Naive B cell (primary cell): ENCODE results near the gene EHBP1L1. TPM values are rescaled to one million over a fixed set of nuclear protein-coding genes. Genes with fewer than 3 reads are reported as not detected.
A peak's percentile ranks its signal among the peaks of the same experiment; 100 is the strongest.

Experiments
- ATAC-seq, 2 donors: fragments of 150-1000 bp; cut with Tn5 transposase; 2 replicates each; pipeline ENCODE4 v1.10.0; 2021; ENCODE audit warnings: low read depth in 2 of 2, mild to moderate bottlenecking in 2 of 2, moderate library complexity in 2 of 2
- DNase-seq: peaks from one replicate; pipeline ENCODE4 v3.0.0; 2022
- H3K27ac Mint-ChIP-seq, 6 donors: one replicate each; pipeline ENCODE4 v1.8.0; 2020 to 2022; ENCODE audit warnings: mild to moderate bottlenecking in 6 of 6, mixed read lengths in 6 of 6, moderate library complexity in 5 of 6, inconsistent platforms in 2 of 6
- H3K27me3 Mint-ChIP-seq, 3 donors: one replicate each; pipeline ENCODE4 v1.8.0; 2021 to 2022; ENCODE audit warnings: mixed read lengths in 3 of 3, mild to moderate bottlenecking in 1 of 3
- H3K36me3 Mint-ChIP-seq, 2 donors: one replicate each; pipeline ENCODE4 v1.8.0; 2020 to 2022; ENCODE audit warnings: mixed read lengths in 2 of 2, inconsistent platforms in 1 of 2, mild to moderate bottlenecking in 1 of 2
- H3K4me1 Mint-ChIP-seq, 3 donors: one replicate each; pipeline ENCODE4 v1.8.0; 2020 to 2022; ENCODE audit warnings: mixed read lengths in 3 of 3, inconsistent platforms in 1 of 3, mild to moderate bottlenecking in 1 of 3, moderate library complexity in 1 of 3
- H3K4me3 Mint-ChIP-seq, 8 donors: one replicate each; pipeline ENCODE4 v1.8.0; 2020 to 2022; ENCODE audit warnings: mild to moderate bottlenecking in 8 of 8, mixed read lengths in 8 of 8, moderate library complexity in 8 of 8, inconsistent platforms in 2 of 8
- H3K9me3 Mint-ChIP-seq, 7 donors: one replicate each; pipeline ENCODE4 v1.8.0; 2020 to 2022; ENCODE audit warnings: mixed read lengths in 7 of 7, mild to moderate bottlenecking in 5 of 7, inconsistent platforms in 2 of 7, moderate library complexity in 1 of 7
- polyA plus RNA-seq, 6 donors: library from polyadenylated mRNA; unstranded; fragments of 300-500 nt; fragmentation: Illumina TruSeq; gene quantifications; one replicate each; pipeline ENCODE4 v1.2.3, GENCODE V29; 2021; ENCODE audit warnings: low read depth in 6 of 6

Gene EHBP1L1
- polyA plus RNA-seq, 6 donors from 2014 or later: 5.5 to 18.3 (median 11.6) TPM

DNA sequence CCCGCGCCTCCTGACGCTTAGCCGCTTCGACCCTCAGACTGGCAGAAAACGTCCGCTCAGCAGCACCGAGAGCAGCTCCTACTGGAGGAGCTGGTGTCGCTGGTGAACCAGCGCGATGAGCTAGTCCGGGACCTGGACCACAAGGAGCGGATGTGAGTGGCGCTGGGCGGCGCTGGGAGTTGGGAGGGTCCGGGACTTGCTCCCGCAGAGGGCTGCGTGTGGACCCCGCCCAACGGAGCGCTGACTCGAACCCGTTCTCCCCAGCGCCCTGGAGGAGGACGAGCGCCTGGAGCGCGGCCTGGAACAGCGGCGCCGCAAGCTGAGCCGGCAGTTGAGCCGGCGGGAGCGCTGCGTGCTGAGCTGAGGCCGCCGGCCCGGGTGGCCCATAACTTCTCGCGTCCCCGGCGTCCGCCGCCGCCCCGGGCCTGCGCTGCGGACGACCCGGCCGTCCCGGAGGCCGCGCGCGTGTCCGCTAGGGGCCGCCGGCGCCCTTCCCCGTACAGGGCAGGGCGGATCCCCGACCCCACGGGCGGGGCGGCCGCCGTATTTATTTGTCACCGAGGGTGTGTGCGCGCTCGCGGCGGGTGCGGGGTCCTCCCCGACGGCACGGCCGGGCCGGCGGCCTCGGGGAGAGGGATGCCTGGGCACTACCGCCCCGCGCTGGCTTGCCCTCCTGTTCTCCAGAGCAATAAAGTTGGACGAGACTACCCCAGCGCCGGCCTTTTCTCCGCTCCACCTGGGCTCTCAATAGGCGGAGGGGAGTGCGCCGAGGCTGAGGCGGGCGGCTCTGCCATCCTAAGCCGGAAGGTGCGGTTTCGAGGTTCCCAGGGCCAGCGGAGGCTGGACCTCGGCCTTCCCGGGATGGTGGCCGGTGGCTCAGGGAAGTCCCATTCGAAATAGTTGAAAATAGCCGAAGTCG, 16.3 kb downstream of the EHBP1L1 start:
- H3K36me3 Mint-ChIP-seq: no peaks in the 10 kb centered on the region
- ATAC-seq: no peak
- H3K27me3 Mint-ChIP-seq: no peaks in the 10 kb centered on the region
- H3K4me3 Mint-ChIP-seq: peak overlapping the region in 1 of 8 donors; percentile 47
- peaks cover 30 to 36% (median 31%) of the 10 kb centered on the region in 3 donors for H3K4me1 Mint-ChIP-seq
- no peaks in the 10 kb centered on the region for H3K9me3 Mint-ChIP-seq
- no peak for DNase-seq
- H3K27ac Mint-ChIP-seq: no peak overlapping the region

DNA sequence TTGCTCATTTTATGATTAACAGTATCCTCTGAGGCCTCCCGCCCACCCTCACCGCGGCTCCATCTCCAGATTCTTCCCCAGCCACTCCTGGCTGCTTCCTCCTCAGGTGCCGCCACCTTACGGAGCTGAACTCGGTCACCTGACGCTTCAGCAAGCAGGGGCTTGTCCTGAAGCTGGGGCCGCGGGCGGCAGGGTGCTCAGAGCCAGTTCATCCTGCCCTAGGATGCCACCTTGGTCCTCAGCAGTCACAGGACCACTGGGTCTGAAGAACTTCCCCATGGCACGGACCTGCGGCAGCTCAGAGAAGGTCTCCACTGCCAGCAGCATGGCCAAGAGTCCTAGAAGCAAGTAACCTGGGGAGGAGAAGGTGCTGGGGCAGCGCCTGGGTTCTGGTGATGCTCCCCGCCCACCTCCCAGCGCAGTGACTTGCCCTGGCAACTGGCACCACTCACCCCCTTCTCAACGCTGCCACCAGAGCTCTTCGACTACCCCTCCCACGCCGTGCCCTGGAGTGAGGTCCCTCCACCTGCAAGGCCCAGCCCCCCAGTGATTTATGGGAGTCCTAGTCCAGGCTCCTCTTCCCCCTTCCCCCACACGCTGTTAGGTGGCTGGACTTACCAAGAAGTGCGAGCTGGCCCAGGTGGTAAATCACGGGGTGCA, 17.1 kb downstream of the EHBP1L1 start:
- no peaks in the 10 kb centered on the region for H3K9me3 Mint-ChIP-seq
- no peak for DNase-seq
- ATAC-seq: no peak
- peaks cover 22 to 28% (median 25%) of the 10 kb centered on the region in 3 donors for H3K4me1 Mint-ChIP-seq
- no peak overlapping the region for H3K4me3 Mint-ChIP-seq
- H3K36me3 Mint-ChIP-seq: no peaks in the 10 kb centered on the region
- no peak overlapping the region for H3K27ac Mint-ChIP-seq
- H3K27me3 Mint-ChIP-seq: no peaks in the 10 kb centered on the region

DNA sequence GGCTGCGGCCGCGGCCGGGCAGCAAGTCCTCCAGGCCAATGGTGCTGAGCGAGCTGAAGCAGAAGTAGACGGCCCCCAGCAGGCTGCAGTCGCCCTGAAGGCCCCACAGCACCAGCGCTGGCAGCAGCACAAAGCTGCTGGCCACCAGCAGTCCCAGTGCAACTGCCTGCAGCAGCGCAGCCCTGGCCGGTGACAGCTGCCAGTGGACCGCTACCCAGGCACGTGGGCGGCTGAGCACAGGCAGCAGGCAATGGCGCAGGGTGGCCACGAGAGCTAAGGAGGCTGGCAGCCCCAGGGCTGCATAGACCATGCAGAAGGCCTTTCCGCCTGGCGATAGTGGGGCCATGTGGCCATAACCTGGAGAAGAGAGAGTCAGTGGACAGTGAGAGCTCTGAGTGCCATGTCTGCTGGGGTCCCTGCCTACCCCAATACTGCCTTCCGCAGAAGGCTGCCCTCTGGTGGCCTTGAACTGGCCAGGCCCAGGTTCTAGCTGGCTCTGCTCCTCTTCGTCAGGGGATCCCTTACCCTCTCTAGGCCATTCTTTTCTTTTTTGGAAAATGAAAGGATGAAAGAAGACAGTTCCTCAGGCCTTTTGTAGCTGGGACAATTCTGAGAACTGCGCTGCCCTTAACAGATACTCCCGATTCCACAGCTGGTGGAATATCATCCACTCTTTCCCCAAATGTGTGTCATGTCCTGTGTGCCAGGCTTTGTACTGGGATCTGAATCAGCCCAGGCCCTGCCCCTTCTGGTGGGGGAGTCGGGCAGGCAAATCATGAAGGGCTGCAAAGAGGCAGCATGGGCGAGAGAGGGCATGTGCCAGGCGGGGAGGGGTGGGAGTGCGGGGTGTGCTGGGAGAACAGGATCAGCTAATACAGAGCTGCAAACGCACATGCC, 17.9 kb downstream of the EHBP1L1 start:
- H3K27ac Mint-ChIP-seq: peak overlapping the region in 1 of 6 donors; percentile 6
- DNase-seq: peak; percentile 35
- H3K4me1 Mint-ChIP-seq: peaks cover 15 to 20% (median 17%) of the 10 kb centered on the region in 3 donors
- peak; percentile 57 to 65 for ATAC-seq
- H3K9me3 Mint-ChIP-seq: no peaks in the 10 kb centered on the region
- H3K36me3 Mint-ChIP-seq: no peaks in the 10 kb centered on the region
- H3K27me3 Mint-ChIP-seq: no peaks in the 10 kb centered on the region
- no peak overlapping the region for H3K4me3 Mint-ChIP-seq

DNA sequence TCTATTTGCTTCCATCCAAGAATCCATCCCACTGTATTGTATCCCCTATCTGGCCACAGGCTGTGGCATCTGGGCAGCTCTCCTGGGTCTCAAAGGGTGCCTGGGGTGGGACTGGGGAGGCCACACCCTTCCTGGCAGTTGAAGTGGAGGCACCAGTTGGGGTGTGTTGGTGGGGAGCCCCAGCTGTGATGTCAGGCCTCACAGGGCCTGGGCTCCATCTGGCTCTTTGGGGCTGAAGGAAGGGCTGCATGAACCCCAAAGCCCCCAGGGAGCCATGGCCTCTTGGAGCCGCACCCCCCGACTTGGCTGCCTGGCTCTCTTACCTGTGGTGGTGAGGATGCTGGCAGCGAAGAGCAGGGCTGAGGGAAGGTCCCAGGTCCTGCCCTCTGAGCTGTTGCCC, 19.3 kb downstream of the EHBP1L1 start:
- no peaks in the 10 kb centered on the region for H3K27me3 Mint-ChIP-seq
- H3K36me3 Mint-ChIP-seq: no peaks in the 10 kb centered on the region
- no peak for ATAC-seq
- H3K27ac Mint-ChIP-seq: peak overlapping the region in 2 of 6 donors; percentile 22 to 24
- H3K4me3 Mint-ChIP-seq: peak overlapping the region in 1 of 8 donors; percentile 48
- H3K4me1 Mint-ChIP-seq: peaks cover 6 to 10% (median 9%) of the 10 kb centered on the region in 3 donors
- no peaks in the 10 kb centered on the region for H3K9me3 Mint-ChIP-seq
- no peak for DNase-seq

GRCh38 chr11:65595543-65596281, 19.9 kb downstream of the EHBP1L1 start, which contains the start of gene KCNK7:
TSS of gene KCNK7 (minus strand) at chr11:65595800. CDS start at chr11:65595772, 28 bp downstream.
- ATAC-seq: no peak
- peak within 1 kb of the TSS in 1 of 8 donors; percentile 48 for H3K4me3 Mint-ChIP-seq
- H3K4me1 Mint-ChIP-seq: peaks cover 7 to 9% (median 9%) of the 10 kb centered on the region in 3 donors
- H3K9me3 Mint-ChIP-seq: no peaks in the 10 kb centered on the region
- no peaks in the 10 kb centered on the region for H3K27me3 Mint-ChIP-seq
- DNase-seq: no peak
- no peaks in the 10 kb centered on the region for H3K36me3 Mint-ChIP-seq
- H3K27ac Mint-ChIP-seq: peak within 1 kb of the TSS in 5 of 6 donors; percentile 22 to 57 (median 30)

DNA sequence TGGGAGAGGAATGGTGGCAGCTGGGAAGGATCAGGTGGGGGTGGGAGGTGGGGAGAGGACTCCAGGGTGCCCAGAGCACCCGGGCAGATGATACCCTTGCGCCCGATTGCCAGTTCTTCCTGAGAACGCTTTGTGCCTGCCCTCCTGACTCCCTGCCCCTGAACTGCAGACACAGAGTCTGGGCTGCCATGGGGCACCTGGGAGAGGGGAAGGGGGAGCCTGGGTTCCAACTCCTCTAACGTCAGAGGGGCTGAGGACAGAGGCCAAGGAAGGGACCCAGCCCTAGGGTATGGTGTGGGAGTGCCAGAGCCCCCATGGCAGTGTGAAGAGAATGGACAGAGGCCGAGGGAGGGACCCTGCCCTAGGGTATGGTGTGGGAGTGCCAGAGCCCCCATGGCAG, 20.7 kb downstream of the EHBP1L1 start:
- H3K4me1 Mint-ChIP-seq: peaks cover 9 to 12% (median 12%) of the 10 kb centered on the region in 3 donors
- no peak for ATAC-seq
- H3K27me3 Mint-ChIP-seq: no peaks in the 10 kb centered on the region
- H3K27ac Mint-ChIP-seq: peak overlapping the region in 1 of 6 donors; percentile 30
- H3K4me3 Mint-ChIP-seq: no peak overlapping the region
- no peaks in the 10 kb centered on the region for H3K36me3 Mint-ChIP-seq
- no peaks in the 10 kb centered on the region for H3K9me3 Mint-ChIP-seq
- no peak for DNase-seq

GRCh38 chr11:65598258-65598699, 22.4 kb downstream of the EHBP1L1 start:
- ATAC-seq: no peak
- Mint-ChIP-seq H3K9me3 (no peaks in the 10 kb centered on the region), H3K4me3 (no peak overlapping the region), H3K27ac (peak overlapping the region in 1 of 6 donors; percentile 29), H3K27me3 (no peaks in the 10 kb centered on the region), H3K4me1 (peaks cover 18 to 24% (median 21%) of the 10 kb centered on the region in 3 donors), H3K36me3 (peaks cover 0 to 3% of the 10 kb centered on the region in 2 donors)
- DNase-seq: no peak

DNA sequence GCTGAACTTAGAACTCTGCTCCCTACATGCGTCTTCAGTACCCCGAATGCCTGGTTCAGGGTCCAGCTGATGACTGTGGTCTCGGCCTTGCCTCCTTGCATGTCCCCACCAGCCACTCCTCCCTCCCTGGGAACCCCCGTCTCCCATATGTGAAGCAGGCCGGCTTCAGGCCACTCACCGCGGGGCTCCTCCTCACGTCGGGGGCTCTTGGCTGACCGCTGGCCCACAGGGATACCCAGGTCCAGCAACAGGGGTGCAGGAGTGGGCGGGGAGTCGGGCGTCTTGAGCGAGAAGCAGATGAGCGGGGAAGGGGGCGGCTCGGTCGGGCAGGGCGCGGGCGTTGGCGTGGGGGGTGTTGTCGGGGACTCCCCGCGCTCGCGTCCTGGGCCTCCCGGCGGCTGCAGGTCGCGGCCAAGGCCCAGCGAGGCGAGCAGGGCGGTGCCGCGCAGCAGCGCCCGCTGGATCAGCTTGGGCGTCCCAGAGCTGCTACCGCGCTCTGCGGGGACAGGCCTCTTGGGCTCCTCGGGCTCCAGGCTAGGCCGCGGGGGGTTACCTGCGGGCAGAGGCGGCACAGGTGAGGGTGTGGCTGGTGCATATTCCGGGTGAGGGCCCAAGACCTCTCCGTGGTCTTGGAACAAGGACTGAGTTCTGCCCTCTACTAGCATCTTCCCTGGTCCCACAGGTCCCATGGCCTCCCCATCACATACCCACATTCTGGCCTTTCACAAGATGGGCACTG, 23.5 kb downstream of the EHBP1L1 start:
- peaks cover 23 to 31% (median 29%) of the 10 kb centered on the region in 3 donors for H3K4me1 Mint-ChIP-seq
- H3K9me3 Mint-ChIP-seq: no peaks in the 10 kb centered on the region
- peaks cover 0 to 9% of the 10 kb centered on the region in 2 donors for H3K36me3 Mint-ChIP-seq
- H3K27me3 Mint-ChIP-seq: no peaks in the 10 kb centered on the region
- no peak for DNase-seq
- no peak overlapping the region for H3K4me3 Mint-ChIP-seq
- ATAC-seq: no peak
- no peak overlapping the region for H3K27ac Mint-ChIP-seq

GRCh38 chr11:65599955-65600246, 24.0 kb downstream of the EHBP1L1 start:
- Mint-ChIP-seq H3K9me3 (no peaks in the 10 kb centered on the region), H3K36me3 (peaks cover 0 to 9% of the 10 kb centered on the region in 2 donors), H3K27ac (no peak overlapping the region), H3K4me3 (no peak overlapping the region), H3K4me1 (peaks cover 22 to 28% (median 28%) of the 10 kb centered on the region in 3 donors), H3K27me3 (no peaks in the 10 kb centered on the region)
- DNase-seq (no peak), ATAC-seq (no peak)

DNA sequence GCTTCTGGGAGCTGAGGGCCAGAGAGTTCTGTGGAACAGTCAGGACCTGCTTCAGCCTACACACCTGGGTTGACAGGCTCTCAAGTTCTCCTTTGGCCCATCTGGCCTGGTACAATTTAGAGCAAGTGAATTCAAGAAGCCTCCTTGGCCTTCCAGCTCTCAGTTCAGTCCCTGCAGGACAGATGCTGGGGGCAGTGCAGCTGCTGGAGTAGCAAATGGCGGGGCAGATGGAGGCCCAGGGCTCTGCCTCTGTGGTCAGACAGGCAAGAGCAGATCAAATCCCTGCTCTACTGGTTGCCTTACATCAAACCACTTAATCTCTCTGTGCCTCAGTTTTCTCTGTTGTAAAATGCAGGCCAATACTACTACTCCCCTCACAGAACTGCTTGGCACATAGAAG, 28.4 kb downstream of the EHBP1L1 start:
- peaks cover 18 to 34% (median 29%) of the 10 kb centered on the region in 3 donors for H3K4me1 Mint-ChIP-seq
- no peak for ATAC-seq
- H3K36me3 Mint-ChIP-seq: peaks cover 0 to 9% of the 10 kb centered on the region in 2 donors
- H3K27me3 Mint-ChIP-seq: no peaks in the 10 kb centered on the region
- no peaks in the 10 kb centered on the region for H3K9me3 Mint-ChIP-seq
- peak overlapping the region in 4 of 6 donors; percentile 7 to 78 (median 60) for H3K27ac Mint-ChIP-seq
- DNase-seq: no peak
- peak overlapping the region in 1 of 8 donors; percentile 15 for H3K4me3 Mint-ChIP-seq

DNA sequence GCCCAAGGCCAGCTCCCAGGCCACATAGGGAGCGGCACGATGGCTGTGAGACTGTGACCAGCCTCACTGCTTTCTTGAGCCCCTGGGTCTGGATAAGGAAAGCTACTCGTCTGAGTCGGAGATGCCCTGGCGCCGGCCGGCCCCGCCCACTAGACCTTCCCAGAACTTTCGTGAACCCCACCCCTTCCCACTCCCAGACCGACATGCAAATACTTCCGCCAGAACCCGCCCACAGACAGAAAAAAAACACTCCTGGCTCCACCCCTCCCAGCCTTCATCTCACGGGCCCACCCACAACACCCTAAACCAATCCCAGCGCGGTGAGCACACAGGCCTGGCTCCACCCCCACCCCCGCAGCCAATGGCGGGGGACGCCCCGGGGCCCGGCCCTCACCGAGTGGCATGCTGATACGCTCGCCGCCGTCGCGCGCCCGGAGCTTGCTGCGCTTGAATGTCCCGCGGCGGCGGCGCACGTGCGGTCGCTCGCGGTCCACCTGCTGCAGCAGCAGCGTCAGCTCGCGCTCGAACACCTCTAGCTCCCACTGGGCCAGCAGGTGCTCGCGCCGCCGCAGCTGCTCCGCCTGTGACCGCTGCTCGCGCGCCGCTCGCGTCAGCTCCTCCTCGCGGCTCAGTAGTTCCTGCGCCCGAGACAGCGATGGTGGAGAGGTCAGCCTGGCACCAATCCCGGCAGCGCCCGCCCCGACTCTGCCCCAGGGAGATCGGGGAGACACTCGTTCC, 31.2 kb downstream of the EHBP1L1 start:
- Mint-ChIP-seq H3K4me3 (no peak overlapping the region), H3K4me1 (peaks cover 37 to 58% (median 50%) of the 10 kb centered on the region in 3 donors), H3K27ac (peak overlapping the region in 1 of 6 donors; percentile 80), H3K9me3 (no peaks in the 10 kb centered on the region), H3K36me3 (peaks cover 0 to 9% of the 10 kb centered on the region in 2 donors), H3K27me3 (no peaks in the 10 kb centered on the region)
- peak in 1 of 2 donors; percentile 23 for ATAC-seq
- DNase-seq: no peak
